DOHH2 (cell line): Measurements from ENCODE around the gene MEA1.

ENCODE experiments used
- CTCF ChIP-seq: fragments of 200-600 bp; sonication (generic); IDR thresholded peaks from one replicate; pipeline ENCODE4 v1.5.1; 2014; ENCODE audit warnings: antibody characterized with exemption, mild to moderate bottlenecking, low read depth, low read length; ENCODE audit not compliant: poor library complexity, severe bottlenecking
- EZH2phosphoT487 ChIP-seq: fragments of 200-600 bp; sonication (generic); IDR thresholded peaks from 2 replicates; pipeline ENCODE4 v1.6.1; 2017; ENCODE audit warnings: borderline replicate concordance, mild to moderate bottlenecking, antibody characterized with exemption, low read length, moderate library complexity, mixed read lengths

GRCh38 chr6:43036712-43037111, 23.0 kb upstream of the MEA1 start:
- TF ChIP-seq CTCF (no peak), EZH2phosphoT487 (no peak)
